Fibroblast of skin of left quadriceps (primary cell): ENCODE data around the gene SUPT4H1.

ENCODE experiments used
- DNase-seq, 2 experiments: peaks; one replicate each; pipeline ENCODE4 v3.0.0-alpha.2; 2013; ENCODE audit warnings: low read depth in 2 of 2

Gene SUPT4H1

GRCh38 chr17:58318627-58319172 lies 33.3 kb downstream of the SUPT4H1 start:
- DNase-seq = no peak

- no peak for DNase-seq
These were observed 33.9 kb downstream of the SUPT4H1 start for GRCh38 chr17:58318065-58318481.

- no peak for DNase-seq
These were observed 34.5 kb downstream of the SUPT4H1 start for GRCh38 chr17:58317421-58318064.

- no peak for DNase-seq
These were observed 35.6 kb downstream of the SUPT4H1 start for GRCh38 chr17:58316260-58316960.

- no peak for DNase-seq
These were observed 36.3 kb downstream of the SUPT4H1 start for GRCh38 chr17:58315750-58316149.

- no peak for DNase-seq
These were observed 36.7 kb downstream of the SUPT4H1 start for GRCh38 chr17:58315281-58315711.

- no peak for DNase-seq
These were observed 37.3 kb downstream of the SUPT4H1 start for GRCh38 chr17:58314706-58315015.

- DNase-seq = no peak
These were observed 37.9 kb downstream of the SUPT4H1 start for GRCh38 chr17:58313815-58314705.

- DNase-seq = no peak
These were observed 39.2 kb downstream of the SUPT4H1 start for GRCh38 chr17:58312829-58313228.

- no peak for DNase-seq
These were observed 39.9 kb downstream of the SUPT4H1 start for GRCh38 chr17:58312021-58312630.

GRCh38 chr17:58311429-58311894 lies 40.5 kb downstream of the SUPT4H1 start:
- DNase-seq = no peak

- DNase-seq = no peak
These were observed 41.2 kb downstream of the SUPT4H1 start for GRCh38 chr17:58310511-58311428.

GRCh38 chr17:58309918-58310259 lies 42.1 kb downstream of the SUPT4H1 start:
- DNase-seq = no peak

- DNase-seq = no peak
These were observed 42.8 kb downstream of the SUPT4H1 start for GRCh38 chr17:58308985-58309917.

GRCh38 chr17:58308173-58308984 lies 43.6 kb downstream of the SUPT4H1 start:
- DNase-seq = no peak

GRCh38 chr17:58307468-58308172 lies 44.4 kb downstream of the SUPT4H1 start:
- DNase-seq = no peak

GRCh38 chr17:58306131-58306951 lies 45.7 kb downstream of the SUPT4H1 start:
- no peak for DNase-seq
